Peyer's patch (tissue), 4 donors: ENCODE measurements around the gene RNF146.

Experiments used
- CTCF ChIP-seq, 6 experiments: fragments of 450-650 bp in 4 of 6; fragments of 200-600 bp in 2 of 6; sonication (generic) in 1 of 6; IDR thresholded peaks; one replicate each; pipeline ENCODE4 v1.5.1; 2017 to 2019; ENCODE audit warnings: antibody characterized with exemption in 6 of 6, mild to moderate bottlenecking in 3 of 6, moderate library complexity in 1 of 6
- POLR2A ChIP-seq, 2 donors: fragments of 450-650 bp; IDR thresholded peaks; one replicate each; pipeline ENCODE4 v1.5.1; 2017; ENCODE audit warnings: antibody characterized with exemption in 2 of 2, mild to moderate bottlenecking in 2 of 2, moderate library complexity in 2 of 2

GRCh38 chr6:127289934-127290333 lies 23.3 kb downstream of the RNF146 start:
- TF ChIP-seq CTCF (IDR thresholded peaks at IDR 0.05), result no peak
- TF ChIP-seq POLR2A (IDR thresholded peaks at IDR 0.05), result no peak
